Right kidney (tissue), 1 donor: ENCODE data around the gene SUN3.
"Not testable (repeated sequence)": the region's sequence is repeated elsewhere in the genome, so short reads cannot be mapped to it uniquely, and the experiment has no call there.

Experiments
- DNase-seq: peaks from one replicate; pipeline ENCODE4 v3.0.0-alpha.2; 2016

The SUN3 gene

GRCh38 chr7:47943676-47944474 lies 85.0 kb downstream of the SUN3 start:
- DNase-seq, result no peak

DNA sequence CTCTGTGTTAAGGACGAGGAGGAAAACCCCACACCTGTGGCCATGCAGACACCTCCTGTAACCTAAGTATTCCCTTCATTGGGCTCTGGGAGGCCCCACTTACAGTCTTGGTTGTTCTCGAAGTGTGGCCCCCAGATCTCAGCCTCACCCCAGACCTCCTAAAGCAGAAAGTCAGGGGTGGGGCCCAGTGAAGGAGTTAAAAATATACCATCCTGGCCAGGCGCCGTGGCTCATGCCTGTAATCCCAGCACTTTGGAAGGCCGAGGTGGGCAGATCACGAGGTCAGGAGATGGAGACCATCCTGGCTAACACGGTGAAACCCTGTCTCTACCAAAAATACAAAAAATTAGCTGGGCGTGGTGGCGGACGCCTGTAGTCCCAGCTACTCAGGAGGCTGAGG lies 86.3 kb downstream of the SUN3 start:
- DNase-seq, result not testable (repeated sequence)

DNA sequence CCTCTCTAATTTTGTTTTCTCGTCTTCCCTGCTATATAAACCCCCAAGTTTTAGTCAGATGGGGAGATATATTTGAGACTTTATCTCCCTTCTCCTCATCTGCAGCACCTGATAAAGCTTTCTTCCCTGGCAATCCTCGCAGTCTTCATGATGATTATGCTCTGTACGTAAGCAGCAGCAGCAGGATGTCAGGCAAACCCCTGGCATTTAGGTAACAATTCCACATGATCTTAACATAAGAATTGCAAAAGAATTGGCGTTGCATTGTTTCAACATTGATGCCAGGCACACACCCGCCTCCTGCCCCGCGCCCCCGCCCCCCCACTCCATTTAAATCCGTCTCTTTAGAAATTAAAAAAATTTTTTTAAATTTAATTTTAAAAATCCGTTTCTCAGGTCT lies 86.8 kb downstream of the SUN3 start:
- no peak for DNase-seq

DNA sequence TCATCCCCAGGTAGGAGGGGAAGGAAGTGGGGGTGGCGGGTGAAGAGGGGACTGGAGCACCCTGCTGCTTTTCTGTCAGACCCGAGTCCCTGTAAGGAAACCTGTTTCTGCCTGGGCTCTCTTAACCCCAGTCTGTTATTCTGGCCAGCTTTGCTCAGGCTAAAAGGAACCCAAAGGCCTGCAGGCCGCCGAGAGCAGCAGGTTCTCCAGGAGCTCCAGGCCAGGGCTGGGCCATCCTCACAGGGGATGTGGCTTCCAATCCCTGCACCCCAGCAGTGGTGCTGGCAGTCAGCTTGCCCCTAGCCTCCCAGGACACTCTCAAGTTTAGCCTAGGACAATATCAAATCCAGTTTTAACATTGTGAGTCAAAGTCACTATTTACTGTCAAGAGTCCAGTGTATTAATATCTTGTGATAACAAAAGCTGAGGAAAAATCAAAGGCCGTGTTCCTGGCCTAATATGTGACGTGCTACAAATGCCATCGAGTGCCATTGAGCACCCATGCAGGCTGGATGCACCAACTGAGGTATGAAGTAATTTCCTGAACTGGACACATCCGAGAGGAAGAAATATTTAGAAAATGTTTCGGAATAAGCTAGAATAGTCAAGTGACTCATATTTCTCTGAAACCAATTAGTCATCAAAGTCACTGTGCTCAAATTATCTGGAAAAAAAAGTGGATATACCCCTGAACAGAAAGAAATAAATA lies 87.6 kb downstream of the SUN3 start:
- no peak for DNase-seq

GRCh38 chr7:47940088-47941013 lies 88.6 kb downstream of the SUN3 start:
- no peak for DNase-seq

DNA sequence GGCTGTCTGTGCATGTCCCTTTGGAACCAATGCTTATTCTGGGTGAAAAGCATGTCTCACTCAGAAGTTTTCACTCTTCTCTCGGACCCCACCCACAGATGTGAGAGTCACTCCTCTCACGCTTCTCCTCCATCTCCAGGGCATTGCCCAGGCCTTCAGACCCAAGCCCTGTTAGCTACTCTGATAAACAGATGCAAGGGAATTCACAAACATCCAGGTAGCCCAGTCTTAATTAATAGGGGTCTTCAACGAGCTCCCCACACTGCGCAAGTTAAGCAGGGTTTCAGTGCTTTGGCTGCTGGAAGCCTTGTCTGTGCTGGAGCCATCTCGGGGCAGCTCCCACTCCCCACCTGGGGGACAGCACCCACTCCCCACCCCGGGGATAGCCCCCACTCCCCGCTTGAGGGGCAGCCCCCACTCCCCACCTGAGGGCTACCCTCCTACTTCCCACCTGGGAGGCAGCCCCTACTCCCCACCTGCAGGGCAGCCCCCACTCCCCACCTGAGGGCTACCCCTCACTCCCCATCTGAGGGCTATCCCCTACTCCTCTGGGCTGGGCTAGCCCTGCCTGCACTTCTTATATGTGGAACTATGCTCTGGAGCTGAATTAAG lies 89.4 kb downstream of the SUN3 start:
- DNase-seq, result no peak

GRCh38 chr7:47938574-47939165 lies 90.2 kb downstream of the SUN3 start:
- no peak for DNase-seq

- DNase-seq, result no peak
Measured at GRCh38 chr7:47937711-47938573, 91.0 kb downstream of the SUN3 start.
